Ureter (tissue), 1 donor: ENCODE results near the gene PTOV1. TPM values are rescaled to one million over a fixed set of nuclear protein-coding genes. Genes with fewer than 3 reads are reported as not detected.

ENCODE experiments used
- DNase-seq: peaks from one replicate; pipeline ENCODE4 v3.0.0-alpha.2; 2020; ENCODE audit warnings: low spot score
- total RNA-seq: library from RNA; stranded (reverse); gene quantifications from one replicate; pipeline ENCODE4 v1.2.4, GENCODE V29; 2023
- donor health status: DM: yes; HTN: yes; CAD: no.

PTOV1 gene
- total RNA-seq: 105 TPM

DNA sequence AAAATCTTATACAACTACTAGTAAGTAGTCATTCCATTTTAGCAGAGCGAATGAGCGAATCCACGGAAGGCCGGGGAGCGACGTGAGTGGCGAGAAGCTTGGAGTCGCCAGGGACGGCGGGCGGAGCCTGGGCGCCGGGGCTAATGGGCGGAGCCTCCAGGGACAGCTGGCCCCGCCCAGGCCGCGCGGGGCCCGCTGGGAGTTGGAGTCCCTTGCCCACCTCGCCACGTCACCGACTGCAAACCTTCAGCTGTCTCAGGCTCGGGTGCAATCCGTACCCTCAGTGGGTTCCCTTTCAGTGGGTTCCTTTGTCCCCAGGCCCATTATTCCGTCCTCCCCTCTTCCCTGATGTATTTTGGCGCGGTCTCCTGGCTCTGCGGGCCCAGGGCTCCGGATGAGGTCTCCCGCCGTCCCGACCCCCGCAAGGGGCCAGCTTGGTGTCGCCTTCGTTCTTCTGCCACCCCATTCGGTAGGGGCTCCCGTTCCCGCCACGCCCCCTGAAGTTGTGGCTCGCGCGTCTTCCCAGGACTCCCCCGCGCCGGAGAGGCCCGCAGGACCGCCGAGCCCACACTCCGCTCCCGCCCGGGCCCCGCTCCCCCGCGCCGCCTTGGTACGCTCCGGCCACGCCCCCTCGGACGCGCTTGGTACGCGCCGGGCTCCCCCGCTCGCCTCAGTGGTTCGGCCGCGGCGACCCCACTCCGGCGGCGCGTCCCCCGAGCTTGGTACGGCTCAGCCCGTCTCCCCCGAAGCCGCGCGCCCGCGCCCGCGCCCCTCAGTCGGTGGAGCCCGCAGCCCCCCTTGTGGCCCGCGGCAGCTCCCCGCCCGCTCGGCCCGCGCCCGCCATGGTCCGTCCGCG lies at the start of gene PTOV1:
TSS of gene PTOV1 (plus strand) at position 673 of the 856 bp plus-strand sequence.
- peak; percentile 90 for DNase-seq

DNA sequence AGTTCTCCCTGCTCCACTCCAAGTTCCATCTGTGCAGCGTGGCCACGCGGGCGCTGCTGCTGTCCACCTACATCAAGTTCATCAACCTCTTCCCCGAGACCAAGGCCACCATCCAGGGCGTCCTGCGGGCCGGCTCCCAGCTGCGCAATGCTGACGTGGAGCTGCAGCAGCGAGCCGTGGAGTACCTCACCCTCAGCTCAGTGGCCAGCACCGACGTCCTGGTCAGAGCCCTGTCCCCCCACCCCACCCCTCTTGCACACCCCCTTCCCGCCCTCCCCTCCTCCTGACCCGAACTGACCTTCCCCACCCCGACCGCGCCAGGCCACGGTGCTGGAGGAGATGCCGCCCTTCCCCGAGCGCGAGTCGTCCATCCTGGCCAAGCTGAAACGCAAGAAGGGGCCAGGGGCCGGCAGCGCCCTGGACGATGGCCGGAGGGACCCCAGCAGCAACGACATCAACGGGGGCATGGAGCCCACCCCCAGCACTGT lies 49.5 kb upstream of the PTOV1 start:
- DNase-seq: no peak

DNA sequence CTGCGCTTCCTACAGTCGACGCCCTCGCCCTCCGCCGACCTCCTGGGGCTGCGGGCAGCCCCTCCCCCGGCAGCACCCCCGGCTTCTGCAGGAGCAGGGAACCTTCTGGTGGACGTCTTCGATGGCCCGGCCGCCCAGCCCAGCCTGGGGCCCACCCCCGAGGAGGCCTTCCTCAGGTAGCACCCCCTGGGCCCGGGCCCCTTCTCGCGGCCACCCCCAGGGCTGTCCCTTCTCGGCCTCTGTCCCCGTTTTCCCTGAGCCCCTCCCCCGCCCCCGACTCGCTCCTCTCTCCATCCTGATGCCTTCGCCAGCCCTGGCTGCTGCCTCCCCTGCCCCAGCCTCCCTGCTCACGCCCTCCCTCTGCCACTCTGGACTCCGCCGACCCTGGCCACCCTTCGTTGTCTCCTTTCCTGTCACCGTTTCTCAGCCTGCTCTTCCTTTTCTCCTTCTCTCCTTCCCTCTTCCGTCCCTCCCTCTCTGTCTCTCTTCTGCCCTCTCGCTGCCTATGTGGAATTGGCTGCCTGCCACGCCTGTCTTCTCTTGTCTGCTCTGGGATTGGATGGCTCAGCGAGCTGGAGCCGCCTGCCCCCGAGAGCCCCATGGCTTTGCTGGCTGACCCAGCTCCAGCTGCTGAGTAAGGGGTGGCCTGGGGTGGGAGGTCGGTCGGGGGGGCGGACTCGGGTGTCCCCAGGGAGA lies 48.8 kb upstream of the PTOV1 start:
- DNase-seq: peak; percentile 85

DNA sequence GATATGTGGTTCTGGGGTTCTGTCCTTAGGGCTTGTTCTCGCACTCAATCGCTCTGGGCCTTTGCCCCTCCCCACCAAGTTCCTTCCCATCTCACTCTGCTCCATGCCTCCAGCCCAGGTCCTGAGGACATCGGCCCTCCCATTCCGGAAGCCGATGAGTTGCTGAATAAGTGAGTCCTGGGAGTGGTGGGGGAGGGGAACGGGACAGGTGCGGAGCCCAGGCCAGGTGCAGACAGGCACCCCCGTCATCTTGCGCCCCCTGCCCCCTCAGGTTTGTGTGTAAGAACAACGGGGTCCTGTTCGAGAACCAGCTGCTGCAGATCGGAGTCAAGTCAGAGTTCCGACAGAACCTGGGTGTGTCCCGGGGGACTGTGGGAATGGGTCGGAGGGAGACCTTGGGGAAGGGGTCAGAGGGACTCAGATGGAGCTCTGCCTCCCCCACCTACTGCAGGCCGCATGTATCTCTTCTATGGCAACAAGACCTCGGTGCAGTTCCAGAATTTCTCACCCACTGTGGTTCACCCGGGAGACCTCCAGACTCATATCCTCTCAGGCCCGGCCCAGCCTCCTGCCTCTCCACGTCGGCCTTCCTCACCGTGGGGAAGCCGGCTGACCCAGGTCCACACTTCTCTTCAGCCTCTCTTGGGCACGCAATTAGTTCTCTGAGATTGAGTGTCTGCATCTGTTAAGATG lies 48.0 kb upstream of the PTOV1 start:
- no peak for DNase-seq

DNA sequence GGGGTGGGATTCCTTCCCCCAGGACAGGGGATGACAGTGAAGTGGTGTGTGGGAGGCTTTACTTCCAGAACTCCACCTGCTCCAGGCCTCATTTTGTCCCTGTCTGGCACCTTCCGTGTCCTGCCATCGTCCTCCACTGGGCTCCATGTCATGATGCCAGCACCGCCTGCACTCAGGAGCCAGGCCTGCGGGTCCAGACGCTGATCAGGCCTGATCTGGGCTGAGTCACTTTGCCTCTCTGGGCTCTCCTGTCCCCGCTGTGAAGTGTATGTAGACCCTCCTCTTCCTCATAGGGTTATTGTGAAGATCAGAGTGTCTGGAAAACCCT lies 47.5 kb upstream of the PTOV1 start:
- DNase-seq: no peak

DNA sequence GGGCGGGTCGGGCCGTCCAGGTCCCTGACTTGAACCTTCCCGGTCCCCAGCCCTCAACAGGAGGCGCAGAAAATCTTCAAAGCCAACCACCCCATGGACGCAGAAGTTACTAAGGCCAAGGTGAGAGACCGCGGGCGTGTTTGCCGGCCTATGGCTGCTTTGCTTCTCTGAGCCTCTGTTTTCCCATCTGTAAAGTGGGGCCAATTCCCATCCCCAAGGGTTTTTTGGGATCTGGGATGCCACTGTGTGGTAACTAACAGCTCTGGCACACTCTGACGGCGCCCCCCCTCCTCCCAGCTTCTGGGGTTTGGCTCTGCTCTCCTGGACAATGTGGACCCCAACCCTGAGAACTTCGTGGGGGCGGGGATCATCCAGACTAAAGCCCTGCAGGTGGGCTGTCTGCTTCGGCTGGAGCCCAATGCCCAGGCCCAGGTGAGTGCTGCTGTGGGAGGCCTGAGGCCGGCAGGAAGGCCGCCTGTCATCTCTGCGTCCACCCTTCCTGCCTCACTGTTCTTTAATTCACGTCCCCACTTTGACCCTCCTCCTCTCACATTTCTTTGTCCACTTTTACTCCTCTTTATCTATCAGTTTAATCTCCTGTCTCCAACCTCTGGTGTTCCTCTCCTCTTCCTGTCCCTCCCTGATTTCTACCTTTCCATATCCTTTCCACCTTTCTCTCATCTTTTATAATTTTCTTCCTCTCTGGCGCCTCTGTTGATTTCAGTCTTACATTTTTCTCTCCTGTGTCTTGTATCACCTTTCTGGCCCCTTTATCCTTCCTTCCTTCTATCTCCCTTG lies 44.9 kb upstream of the PTOV1 start:
- DNase-seq: no peak

DNA sequence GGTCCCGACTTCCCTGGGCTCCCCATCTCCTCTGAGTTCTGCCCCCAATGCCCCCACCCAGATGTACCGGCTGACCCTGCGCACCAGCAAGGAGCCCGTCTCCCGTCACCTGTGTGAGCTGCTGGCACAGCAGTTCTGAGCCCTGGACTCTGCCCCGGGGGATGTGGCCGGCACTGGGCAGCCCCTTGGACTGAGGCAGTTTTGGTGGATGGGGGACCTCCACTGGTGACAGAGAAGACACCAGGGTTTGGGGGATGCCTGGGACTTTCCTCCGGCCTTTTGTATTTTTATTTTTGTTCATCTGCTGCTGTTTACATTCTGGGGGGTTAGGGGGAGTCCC lies 44.4 kb upstream of the PTOV1 start:
- DNase-seq: no peak

GRCh38 chr19:49807058-49807903 lies 43.7 kb upstream of the PTOV1 start:
- DNase-seq: no peak

DNA sequence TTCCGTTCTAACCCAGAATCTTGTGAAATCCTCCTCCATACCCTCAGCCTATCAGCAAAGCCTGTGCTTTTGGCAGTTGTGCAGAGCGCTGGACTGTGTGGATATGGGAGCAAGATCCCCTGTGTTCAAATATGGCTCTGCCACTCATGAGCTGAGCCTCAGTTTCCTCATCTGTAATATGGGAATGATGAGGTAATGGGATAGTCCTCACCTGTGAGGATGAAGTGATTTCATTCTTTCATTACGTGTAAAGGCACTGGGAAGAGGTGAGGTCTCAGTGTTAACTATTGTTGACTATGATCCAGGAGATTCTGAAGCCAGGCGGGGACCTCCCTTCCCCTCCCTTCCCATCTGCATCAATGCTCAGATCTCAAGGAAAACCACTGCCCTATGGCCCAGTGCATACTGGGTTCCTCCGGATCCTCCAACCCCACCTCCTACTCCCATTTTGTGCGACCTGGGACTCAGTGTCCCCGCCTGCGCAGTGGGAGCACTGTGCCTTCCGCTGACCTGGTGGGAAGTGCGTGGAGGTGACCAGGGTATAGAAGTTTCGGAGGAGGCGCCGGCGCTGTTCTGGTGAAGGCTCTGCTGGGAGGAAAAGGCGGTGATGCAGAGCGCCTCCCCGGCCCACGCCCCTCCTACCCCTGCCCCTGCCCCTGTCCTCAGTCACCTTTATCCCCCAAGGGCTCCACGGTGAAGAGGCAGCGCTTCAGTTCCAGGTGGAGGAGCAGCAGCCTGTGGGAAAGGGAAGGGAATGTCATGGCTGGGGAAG lies 42.9 kb upstream of the PTOV1 start:
- DNase-seq: no peak

GRCh38 chr19:49808711-49809159 lies 42.2 kb upstream of the PTOV1 start:
- DNase-seq: peak; percentile 92

GRCh38 chr19:49809160-49809940 lies 41.6 kb upstream of the PTOV1 start:
- peak; percentile 63 for DNase-seq

GRCh38 chr19:49809941-49810389 lies 41.0 kb upstream of the PTOV1 start:
- DNase-seq: no peak

DNA sequence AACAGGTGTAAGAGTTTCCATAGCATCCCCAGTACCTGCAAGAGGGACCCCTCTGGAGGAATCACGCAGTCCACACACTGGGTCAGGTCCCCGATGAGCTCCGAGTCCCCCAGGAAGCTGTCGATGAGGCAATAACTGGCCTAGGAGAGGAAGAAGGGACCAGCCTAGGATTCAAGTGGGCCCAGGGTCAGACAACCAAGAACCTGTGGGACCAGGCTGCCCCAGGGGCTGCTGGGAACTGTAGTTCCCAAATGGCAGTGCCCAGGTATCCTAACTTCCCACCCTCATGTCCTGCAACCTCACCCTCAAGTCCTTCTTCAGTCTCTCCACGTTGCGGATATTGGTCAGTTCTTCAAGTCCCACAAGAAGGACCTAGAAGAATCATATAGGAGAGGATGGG lies 39.6 kb upstream of the PTOV1 start:
- no peak for DNase-seq

- no peak for DNase-seq
Measured at GRCh38 chr19:49812452-49812996, 38.4 kb upstream of the PTOV1 start.

DNA sequence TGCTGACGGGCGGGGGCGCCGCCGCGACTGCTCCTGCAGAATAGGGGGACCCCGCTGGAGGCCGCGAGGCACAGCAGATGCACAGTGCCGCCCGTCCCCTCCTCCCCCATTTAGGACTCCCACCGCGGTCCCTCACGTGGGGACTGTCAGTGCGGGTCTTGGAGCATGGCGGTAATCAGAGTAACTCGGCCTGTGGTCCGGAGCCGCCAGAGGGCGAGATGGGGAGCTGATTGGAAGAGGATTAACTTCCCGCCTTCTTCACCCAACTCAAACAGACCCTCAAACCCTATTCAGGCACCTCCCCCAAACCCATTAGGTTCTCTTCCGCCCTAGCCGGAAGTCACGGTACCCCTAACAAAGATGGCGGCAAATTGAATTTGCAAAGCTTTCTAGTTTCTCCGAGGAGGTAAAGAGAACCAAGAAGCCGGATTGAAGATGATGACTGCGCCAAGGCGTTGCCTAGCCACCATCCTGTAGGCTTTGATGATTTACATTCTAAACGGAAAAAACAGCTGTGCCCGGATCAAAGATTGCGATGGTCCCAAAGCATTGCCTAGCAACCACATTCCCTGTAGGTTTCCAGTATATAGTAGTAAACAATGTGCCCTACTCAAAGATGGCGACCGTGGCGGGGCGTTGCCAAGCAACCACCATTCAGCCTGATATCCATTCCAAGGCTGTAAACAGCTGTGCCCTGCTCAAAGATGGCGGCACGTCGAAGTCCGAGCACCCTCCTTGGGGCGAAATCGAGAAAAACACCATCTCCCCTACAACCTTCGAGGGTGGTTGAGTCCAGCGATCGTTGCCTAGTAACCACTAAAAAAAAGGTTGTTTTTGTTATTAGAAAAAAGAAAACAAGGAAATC lies 37.7 kb upstream of the PTOV1 start, which contains the start of gene FUZ:
TSS of gene FUZ (minus strand) at position 296 of the 865 bp plus-strand sequence. CDS start at position 110, 186 bp downstream.
- peak; percentile 96 for DNase-seq

- no peak for DNase-seq
Measured at GRCh38 chr19:49814010-49814409, 36.9 kb upstream of the PTOV1 start.

DNA sequence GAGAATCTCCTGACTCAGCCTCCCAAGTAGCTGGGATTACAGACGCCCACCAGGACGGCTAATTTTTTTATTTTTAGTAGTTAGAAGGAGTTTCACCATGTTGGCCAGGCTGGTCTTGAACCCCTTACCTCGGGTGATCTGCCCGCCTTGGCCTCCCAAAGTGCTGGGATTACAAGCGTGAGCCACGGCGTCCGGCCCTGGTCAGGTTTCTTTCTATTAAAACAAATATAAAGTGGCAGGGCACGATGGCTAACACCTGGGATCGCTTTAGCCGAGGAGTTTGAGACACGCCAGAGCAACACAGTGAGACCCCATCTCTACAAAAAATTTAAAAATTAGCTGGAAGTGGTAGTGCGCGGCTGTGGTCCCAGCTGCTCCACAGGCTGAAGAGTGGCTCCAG lies 34.4 kb upstream of the PTOV1 start:
- DNase-seq: no peak
